Hematopoietic multipotent progenitor cell treated with erythropoietin and hydrocortisone succinate and interleukin-3 and kit ligand, for 4 days (in vitro differentiated cells): Measurements from ENCODE around the gene SLC13A5.
"Not testable (repeated sequence)": the region's sequence is repeated elsewhere in the genome, so short reads cannot be mapped to it uniquely, and the experiment has no call there.

ENCODE experiments used
- DNase-seq: peaks from one replicate; pipeline ENCODE4 v3.0.0-alpha.2; 2015

Gene SLC13A5

DNA sequence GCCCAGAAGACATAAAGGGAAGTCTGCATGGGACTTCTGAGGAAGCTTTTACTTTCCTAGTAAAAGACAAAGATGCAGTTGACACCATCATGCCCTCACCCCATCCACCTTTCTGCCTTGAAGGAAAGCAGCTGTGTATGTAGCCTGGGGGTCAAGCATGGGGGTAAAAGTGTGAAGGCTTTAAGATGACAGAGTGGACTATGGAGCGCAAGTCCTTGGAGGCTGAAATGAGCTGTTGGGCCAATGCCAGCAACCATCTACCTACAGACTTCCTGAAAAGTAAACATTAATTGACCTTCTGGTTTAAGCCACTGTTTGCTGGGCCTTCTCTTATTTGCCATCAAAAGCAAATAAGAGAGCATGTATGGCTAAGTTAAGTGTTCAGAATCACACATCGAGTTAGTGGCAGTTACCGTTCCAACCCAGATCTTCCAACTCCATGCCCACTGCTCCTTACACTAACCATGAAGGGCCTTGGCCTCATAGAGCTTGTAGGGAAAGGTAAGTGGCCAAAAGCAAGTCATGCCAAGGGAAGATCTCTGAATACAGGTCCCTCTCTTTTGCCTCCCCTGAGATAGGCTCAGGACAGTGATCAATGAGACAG is 30.0 kb downstream of the SLC13A5 start:
- DNase-seq = no peak

DNA sequence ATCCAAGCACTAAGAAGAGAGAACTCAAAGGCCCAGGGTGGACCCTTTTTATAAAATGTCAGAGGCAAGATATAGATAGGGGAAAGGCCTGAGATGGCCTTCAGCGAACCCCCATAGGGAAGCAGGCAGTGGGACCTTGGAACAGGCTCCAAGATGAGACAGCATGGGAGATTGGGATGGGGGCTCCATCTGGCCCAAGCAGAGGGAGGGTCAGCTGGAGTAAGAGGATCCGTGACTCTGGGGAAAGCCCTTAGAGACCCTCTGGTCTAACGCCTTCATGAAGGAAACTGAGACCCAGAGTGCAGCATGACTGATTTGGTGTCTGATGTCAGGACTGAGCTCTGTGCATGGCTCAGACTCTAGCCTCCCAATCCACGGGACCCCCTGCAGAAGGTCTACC is 30.8 kb downstream of the SLC13A5 start:
- no peak for DNase-seq

DNA sequence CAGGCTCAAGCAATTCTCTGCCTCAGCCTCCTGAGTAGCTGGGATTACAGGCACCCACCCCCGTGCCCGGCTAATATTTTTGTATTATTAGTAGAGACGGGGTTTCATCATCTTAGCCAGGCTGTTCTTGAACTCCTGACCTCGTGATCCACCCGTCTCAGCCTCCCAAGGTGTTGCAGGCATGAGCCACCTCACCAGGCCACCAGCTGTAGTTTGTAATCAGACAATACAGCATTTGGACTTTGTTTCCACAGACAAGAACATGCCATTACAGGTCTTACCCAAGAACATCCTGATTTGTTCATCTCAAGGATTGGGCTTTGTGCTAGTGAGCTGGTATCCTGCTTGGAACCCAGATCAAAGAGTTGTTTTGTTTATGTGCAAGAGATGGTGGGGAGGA is 31.5 kb downstream of the SLC13A5 start:
- DNase-seq = no peak

DNA sequence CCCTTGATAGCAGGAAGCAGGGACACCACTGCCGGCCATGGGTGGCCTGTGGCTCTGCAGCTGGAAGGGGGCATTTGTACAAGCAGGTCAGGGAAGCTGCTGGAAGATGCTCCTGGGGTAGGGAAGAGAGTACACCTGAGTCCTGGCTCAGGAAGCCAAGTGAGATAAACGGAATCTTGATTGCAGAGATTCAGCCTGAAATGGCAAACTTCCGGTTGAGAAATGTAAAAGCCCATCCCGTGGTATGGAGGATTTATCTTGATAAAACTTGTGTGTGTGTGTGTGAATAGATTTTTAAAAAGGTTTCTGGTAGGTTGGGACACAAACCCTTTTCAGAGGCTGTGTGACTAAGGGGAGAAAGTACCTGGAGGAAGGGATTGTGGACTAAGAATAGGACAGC is 32.0 kb downstream of the SLC13A5 start:
- DNase-seq = no peak

DNA sequence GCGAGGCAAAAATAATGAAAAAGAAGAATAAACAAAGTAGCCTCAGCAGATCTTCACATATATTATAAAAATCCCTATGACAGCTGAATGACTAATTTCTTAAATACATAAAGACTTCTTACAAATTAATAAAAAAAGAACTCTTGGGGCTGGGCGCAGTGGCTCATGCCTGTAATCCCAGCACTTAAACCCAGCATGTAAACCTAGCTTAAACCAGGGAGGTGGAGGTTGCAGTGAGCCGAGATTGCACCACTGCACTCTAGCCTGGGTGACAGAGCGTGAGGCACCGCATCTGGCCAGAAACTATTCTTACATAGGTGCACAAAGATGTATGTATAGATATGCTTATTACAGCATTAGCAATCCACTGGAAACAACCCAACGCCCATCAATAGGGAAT is 33.9 kb downstream of the SLC13A5 start:
- no peak for DNase-seq

DNA sequence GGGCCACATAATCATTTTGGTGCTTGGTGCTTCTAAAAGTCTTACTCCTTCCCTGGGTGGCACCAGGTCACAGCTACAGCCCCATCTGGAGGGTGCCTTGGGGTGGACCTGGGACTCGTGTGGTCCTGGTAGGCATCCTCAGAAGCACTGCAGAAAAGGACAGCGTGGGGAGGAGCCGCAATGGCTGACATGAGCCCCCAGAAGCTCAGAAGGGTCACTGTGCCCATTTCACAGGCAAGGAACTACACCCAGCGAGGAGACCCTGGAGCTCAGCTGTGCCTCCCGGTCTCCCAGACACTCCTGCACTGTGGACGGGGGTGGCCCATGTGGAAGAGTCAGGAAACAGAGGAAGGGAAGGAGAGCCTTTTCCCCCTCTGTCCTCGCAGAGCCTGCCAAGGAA is 35.2 kb downstream of the SLC13A5 start:
- no peak for DNase-seq

DNA sequence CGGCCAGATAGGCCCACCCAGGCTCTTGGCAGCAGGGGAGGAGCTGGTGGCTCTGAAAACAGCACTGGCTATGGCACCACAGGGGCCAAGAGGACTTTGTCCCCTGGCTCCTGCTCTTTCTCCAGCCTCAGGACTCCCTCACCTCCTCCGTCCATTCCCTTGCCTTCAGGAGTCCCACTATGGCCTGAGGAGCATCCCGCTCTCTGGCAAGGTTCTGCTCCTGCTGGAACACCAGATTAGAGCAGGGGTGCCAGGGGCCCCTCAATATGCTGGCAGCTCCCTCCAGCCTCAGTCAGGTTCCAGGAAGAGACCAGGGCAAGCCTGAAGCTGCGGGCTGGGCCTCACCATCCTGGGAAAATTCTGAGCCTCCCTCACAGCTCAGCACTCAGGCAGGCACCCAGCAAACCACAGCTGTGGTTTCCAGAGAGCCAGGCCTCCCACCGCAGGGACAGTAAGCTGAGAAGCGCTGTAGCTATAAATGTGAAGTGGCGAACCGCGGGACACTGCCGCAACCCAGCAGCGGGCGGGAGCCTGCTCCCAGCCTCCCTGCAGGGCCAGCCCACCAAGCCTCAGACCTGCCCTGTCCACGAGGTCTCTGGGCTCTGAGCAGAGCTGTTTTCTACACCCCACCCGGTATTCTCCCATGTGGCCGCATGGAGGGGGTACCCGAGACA is 35.9 kb downstream of the SLC13A5 start:
- DNase-seq = peak; percentile 59

DNA sequence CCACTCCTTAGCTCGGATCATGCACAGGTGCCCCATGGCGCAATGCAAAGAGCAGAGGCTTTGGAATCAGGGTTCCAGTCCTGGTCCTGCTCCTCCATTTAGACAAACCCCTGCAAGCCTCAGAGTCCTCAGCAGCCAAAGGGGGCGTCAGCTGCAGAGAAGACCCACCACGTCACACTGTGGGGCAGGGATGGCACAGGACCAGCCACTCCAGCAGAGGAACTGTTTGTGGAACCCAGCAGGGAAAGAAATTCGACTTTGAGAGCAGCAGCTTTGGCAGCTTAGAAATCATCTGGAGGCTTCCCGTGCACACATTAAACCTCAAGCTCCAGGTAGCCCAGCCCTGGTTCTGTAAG is 36.4 kb downstream of the SLC13A5 start:
- no peak for DNase-seq

DNA sequence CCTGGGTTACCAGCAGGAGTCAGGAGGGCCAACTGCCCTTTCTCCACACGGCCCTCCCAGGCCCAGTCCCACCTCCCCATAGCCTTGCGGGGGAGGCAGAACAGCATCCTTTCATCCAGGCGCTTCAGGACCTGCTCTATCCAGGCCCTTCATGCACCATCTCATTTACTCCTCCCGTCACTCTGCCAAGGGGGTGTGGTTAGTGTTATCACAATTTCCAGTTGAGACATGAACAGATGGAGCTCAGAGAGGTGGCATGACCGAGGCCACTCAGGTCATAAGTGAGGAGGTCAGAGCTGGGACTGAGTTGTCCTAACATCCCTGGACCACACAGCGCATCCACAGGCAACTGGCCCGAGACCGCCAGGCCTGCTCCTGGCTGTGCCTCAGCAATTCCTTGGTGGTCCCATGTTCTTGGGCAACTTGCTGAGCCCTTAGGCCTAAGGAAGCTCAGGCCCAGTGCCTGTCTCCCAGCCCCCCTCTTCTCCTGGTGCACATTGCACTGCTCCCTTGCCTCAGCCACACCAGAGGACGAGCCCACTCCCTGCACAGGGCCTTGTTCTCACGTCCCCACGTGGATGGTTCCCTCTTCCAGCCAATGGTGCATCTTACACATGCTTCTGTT is 37.9 kb downstream of the SLC13A5 start:
- DNase-seq = peak; percentile 69

DNA sequence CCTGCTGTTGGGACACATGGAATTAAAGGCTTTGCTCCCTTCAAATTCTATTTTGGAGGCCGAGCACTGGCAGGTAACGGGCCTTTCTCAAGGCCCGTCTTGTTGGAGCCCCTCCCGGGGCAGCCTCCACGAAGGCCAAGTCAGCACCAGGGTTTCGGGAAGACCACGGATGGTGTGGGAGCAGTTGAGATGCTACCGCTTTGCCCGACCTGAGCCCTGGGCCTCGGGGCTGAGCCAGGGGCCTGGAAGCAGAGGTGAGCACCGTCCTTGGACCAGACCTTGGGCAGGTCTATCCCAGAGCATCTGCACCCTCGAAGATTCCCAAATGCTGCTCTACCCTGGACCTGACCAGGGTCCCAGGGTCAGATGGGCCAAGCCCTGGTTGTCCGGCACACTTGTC is 38.6 kb downstream of the SLC13A5 start:
- no peak for DNase-seq

DNA sequence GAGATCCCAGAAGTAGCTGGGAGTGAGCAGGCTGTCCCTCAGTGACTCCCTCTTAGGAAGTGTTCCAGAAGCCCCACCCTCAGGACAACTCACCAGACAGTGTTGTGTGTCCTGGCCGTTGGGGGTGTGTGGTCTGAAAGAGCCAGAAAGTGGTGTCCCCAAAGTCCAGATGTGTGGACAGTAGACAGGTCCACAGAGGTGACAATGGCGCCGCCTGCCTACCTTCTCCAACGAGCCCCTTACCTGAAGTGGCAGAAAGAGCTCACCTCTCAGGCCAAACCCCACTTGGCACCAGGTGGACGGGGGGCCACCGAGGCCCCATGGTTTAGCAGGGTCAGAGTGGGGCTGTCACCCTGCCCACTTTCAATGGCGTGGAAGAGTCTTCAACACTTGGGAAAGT is 41.7 kb downstream of the SLC13A5 start:
- no peak for DNase-seq

DNA sequence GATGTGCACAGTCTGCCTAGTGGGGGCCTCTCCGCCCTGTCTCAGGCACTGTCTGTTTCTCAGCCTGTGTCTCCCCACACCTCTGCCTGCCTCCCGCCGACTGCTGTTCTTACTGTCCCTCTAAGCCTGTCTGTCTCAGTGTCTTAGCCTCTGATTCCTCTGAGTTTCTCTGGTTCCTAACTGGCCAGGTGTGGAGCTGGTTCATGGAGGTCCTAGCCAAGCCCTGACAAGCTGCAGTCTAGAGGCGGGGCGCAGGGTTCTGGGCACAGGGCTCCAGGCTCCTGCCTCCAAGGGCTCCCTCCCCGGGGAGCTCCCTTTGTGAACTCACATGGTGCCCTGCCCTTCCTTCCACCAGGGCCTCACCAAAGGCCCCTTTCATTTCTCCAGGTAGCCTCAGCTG is 42.2 kb downstream of the SLC13A5 start:
- DNase-seq = no peak

DNA sequence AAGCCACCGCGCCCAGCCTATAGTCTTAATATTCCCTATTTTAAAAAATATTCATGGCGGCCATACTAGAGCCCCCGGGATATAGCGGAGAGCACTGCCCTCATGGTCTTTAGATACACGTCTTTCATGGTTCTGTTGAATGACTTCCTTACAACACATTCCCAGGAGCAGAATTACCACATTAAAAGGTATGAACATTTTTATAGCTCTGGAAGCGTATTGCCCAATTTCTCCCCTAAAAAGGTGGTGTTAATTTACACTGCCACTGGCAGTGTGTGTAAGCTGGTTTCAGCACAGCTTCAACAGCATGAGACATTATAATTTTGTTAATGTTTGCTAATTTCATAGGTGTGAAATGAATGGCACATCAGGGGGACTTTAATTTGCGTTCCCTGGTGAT is 42.6 kb downstream of the SLC13A5 start:
- no peak for DNase-seq

DNA sequence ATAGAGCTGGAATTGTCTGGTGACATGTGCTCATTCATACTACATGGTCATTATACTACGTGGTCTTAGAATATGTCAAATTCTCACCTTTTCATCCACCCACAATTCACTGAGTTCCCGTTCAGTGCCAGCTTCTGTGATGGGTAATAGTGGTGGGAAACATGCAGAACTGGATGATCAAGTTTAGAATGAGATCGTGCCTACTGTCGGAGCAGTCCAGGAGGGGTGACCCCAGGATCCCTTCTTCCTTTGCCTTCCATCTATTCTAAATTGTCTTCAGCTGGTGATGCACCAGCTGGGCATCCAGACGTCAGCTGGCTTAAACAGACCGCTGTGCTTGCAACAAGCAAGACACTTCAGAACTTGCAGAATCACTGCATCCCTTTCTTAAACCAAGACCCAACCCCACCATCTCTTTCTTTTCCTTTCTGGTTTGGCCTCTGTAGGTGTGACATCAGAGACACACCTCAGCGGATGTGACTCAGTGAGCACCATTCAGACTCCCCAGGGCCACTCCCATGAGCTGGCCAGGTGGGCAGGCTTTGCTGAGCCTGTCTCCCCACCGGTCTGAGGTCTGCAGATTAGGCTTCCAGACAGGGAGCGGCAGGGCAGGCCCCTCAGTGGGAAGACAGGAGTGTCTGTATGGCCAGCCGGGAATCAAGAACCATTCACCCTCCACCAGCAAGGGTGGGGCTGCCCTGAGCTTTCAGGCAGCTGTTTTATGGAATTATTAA is 43.5 kb downstream of the SLC13A5 start:
- no peak for DNase-seq

DNA sequence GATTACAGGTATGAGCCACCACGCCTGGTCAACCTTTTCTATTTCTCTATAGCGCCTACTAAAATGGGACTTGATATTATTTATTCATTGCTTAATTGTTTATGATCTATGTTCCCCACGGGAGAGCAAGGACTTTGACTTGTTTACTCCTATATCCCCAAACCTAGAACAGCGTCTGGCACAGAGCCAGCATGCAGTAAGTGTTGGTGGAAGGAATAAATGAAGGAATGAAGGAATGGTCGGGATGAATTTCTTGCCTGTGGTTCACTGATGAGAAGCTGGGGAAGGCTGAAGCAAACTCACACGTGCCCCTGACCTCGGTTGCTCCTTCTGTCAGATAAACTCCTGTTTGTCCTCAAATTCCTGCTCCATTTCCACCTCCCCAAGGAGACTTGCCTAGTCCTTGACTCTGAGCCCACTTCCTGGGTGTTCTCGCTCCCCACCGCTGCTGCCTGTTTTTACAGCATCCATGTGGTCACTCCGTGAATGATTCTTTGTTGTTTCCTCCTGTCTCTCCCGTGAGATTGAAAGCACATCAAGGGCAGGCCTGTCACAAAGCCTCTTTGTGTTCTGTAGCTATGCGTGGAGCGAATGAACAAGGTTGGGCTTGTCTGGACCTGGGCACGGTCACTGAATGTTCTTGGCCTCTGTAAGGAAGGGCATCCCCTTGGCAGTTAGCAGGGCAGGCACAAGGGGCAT is 44.3 kb downstream of the SLC13A5 start:
- DNase-seq = no peak

DNA sequence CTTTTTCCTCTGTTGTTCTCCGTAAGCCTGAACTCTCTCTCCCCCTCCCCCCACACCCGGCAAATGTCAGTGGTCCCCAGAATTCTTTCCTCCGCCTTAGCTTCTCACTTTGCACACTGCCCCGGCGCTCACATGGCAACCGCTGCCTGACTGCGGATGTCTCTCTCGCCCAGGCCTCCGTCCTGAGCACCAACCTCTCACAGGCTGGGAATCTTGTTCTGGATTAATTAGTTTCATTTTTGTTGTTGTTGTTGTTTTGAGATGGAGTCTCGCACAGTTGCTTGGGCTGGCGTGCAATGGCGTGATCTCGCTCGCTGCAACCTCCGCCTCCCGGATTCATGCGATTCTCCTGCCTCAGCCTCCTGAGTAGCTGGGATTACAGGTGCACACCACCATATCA is 45.0 kb downstream of the SLC13A5 start:
- no peak for DNase-seq

DNA sequence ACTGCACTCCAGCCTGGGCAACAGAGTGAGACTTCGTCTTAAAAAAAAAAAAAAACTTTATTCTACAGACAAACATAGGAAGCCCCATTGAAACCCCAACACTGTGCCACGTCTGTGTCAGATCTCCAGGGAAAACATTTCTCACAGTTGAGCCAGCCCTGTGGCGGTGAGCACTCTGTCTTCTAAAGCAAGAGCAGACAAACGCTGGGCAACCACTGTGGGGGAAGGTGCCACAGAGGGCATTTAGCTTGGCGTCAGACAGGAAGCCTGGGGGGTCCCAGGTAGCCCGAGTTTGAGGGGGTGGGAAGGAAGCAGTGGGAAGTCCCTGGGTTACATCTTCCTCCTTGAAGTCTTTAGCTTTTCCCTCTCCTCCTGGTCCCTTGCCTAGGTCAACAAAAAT is 45.7 kb downstream of the SLC13A5 start:
- no peak for DNase-seq

DNA sequence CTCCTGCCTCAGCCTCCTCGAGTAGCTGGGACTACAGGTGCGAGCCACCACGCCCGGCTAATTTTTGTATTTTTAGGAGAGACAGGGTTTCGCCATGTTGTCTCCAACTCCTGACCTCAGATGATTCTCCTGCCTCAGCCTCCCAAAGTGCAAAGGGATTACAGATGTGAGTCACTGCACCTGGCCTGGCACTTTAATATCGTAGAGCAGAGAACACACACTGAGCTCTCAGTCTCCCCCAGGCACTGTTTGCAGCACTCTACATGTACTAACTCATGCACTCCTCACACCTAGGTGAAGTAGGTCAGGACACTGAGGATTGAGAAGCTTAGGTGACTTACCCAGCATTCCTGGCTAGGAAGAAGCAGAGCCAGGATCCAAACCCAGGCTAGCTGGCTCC is 46.6 kb downstream of the SLC13A5 start:
- DNase-seq = no peak

DNA sequence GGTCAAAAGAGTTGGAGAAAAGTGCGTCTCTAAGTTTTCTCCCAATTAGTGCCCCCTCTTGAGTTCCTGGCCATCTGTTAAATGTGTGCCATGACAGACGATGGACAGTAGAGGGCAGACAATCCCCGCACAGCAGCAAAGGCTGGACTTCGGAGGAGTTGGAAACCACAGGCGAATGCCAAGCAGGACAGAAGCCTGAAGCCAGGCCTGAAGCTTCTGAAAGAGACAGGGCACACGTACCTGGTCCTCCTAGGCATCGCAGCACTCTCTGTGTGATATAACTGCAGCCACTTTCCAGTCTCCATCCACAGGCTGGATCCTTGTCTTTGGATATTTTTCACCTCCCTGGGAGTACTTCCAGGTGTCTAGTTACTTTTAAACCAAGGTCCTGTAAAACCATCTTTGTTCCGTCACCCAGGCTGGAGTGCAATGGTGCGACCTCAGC is 47.1 kb downstream of the SLC13A5 start:
- DNase-seq = peak; percentile 87

DNA sequence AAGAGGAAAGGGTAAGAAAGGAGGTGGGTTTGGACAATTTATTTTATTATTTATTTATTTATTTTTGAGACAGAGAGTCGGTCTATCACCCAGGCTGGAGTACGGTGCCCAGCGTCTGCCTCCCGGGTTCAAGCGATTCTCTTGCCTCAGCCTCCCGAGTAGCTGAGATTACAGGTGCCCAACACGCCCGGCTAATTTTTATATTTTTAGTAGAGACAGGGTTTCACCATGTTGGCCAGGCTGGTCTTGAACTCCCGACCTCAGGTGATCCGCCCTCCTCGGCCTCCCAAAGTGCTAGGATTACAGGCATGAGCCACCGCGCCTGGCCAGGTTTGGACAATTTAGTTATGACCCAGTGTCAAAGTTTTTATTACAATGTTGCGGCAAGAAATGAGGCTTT is 50.0 kb downstream of the SLC13A5 start:
- not testable (repeated sequence) for DNase-seq

DNA sequence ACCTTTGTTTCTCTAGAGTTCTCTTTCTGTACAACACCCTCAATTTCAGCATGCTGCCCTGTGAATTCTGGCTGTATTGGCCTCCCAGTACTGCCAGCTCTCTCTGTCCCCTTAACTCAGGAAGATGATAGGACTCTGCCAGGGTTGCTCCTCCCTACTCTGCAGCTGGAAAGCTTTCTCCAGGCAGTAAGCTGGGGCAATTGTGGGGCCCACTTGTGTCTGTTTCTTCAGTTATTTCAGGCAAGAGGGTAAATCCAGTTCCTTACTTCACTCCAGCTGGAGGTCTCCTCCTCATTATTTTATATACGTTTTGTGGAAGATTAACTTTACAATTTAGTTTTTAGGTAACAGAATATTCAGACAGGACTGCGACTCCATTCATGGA is 51.7 kb downstream of the SLC13A5 start:
- DNase-seq = no peak

DNA sequence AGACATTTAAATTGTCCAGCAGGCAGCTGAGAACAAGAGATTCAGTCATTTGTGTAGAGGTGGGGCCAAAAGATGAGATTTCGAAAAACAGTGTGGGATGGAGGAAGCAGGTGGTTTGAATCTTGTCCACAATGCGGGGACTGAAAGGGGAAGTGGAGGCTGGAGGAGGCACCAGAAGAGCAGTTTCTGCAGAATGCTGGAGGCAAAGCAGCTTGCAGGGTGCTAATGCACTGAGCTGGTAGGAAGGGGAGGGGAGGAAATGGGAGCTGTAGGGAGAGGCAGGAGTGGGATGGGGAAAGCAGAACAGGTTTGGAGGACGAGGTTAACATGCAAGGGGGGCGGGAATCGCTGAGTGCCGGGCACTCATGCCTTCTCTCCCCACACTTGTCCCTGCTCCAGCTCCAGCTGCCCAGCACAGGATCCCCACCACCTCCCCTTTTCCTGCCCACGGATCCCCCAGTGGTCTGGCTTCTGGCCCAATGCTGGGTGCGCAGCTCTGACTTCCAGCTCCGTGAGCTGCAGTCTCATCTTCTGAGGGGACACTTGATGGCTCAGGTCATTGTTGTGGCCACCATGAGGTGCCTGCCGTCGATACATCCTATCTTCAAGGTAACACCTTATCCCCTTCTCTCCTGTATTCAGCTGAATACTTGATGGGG is 52.2 kb downstream of the SLC13A5 start:
- peak; percentile 78 for DNase-seq

DNA sequence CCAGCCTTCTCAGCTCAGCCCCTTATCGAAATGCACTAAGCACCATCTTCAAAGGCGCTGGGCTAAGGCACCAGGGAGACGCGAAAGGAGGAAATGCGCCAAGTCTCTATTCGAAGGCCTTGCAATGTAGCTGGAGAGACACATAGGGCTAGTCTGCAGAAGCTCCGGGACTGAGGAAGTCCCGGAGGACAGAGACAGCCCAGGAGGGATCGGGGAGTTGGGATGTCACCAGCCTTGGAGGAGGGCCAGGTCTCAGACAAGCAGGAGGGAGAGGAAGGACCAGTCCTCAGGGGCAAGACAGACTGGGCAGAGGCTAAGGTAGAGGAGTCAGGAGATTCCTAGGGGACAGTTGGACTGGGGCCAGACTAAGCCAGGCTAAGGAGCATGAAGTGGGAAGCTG is 53.1 kb downstream of the SLC13A5 start:
- DNase-seq = no peak
